HG03135 (cell line): ENCODE data around the gene DUSP28.
"Not testable (repeated sequence)": the region's sequence is repeated elsewhere in the genome, so short reads cannot be mapped to it uniquely, and the experiment has no call there.

Experiments
- ATAC-seq: cut with Tn5 transposase; IDR thresholded peaks from one replicate; pipeline ENCODE4 v1.9.1; 2021; ENCODE audit warnings: mild to moderate bottlenecking, moderate library complexity; ENCODE audit not compliant: unreplicated experiment

Gene DUSP28

DNA sequence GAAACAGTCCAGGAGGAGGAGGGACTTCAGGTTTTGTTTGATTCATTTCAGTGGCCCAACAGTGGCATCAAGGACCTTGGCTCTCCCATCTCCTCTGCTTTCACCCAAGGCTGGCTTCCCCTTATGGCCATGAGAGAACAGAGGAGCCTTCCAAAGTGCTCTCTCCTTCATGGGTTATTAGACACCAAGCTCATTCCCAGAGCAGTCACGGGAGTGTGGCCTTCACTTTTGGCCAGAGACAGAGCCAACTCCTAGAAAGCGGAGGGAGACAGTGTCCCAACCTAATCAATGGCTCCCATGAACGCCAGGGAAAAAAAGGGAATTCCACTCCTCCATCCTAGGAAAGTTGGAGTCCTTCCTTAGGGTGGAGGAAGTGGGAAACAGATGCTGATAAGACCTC, 871 bp upstream of the DUSP28 start:
- no peak for ATAC-seq

DNA sequence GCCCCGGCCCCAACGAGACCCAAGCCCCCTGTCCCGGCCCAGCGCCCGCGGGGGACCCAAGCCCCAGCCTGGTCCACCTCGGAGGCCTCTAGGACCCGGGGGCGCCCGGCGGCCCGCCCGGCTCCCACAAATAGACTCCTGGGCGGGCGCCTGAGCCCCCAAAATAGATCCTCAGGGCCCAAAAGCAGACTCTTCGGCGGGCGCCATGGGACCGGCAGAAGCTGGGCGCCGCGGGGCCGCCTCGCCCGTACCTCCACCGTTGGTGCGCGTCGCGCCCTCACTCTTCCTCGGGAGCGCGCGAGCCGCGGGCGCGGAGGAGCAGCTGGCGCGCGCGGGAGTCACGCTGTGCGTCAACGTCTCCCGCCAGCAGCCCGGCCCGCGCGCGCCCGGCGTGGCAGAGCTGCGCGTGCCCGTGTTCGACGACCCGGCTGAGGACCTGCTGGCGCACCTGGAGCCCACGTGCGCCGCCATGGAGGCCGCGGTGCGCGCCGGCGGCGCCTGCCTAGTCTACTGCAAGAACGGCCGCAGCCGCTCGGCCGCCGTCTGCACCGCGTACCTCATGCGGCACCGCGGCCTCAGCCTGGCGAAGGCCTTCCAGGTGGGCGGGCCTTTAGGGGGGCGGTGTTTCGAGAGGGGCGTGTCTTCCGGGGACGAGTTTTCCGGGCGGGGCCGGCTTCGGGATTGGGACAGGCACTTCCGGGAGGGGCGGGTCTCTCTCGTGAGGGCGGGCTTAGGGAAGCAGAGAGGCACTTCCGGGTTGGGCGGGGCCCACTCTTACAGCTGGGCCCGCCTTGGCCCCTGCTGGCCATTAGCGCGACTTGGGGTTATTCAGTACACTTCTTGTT, 545 bp downstream of the DUSP28 start:
- peak; percentile 55 for ATAC-seq

DNA sequence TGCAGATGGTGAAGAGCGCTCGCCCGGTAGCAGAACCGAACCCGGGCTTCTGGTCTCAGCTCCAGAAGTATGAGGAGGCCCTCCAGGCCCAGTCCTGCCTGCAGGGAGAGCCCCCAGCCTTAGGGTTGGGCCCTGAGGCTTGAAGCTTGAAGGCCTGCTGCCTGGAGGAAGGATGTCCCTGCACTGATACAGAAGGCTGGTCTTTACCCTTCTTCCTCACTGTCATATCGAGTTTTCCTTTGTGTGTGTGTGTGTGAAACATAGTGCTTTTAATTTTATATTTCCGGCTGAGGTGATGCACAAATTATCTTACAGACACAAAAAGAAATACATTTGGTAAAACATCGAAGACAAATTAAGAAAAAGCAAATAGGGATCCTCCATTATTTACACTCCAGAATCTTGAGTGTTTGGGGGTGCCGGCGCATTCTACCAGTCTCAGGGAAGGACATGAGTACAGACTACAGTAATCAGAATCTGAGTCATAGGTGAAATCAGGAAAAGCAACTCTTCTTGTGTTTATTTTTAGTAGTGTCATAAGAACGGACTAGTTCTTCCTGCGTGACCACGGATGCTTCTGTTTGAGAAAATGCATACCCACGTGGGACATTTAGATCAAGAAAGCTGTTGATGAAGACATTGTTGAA, 1.3 kb downstream of the DUSP28 start:
- no peak for ATAC-seq

DNA sequence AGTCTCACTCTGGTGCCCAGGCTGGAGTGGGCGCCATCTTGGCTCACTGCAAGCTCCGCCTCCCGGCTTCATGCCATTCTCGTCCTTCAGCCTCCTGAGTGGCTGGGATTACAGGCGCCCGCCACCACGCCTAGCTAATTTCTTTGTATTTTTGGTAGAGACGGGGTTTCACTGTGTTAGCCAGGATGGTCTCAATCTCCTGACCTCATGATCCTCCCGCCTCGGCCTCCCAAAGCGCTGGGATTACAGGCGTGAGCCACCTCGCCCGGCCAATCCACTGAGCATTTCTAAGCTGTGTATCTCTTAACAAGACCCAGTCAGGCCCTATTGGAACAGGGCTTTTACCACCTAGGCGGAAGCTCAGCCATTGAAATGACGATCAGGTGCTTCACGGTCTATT, 3.1 kb downstream of the DUSP28 start:
- ATAC-seq: not testable (repeated sequence)

DNA sequence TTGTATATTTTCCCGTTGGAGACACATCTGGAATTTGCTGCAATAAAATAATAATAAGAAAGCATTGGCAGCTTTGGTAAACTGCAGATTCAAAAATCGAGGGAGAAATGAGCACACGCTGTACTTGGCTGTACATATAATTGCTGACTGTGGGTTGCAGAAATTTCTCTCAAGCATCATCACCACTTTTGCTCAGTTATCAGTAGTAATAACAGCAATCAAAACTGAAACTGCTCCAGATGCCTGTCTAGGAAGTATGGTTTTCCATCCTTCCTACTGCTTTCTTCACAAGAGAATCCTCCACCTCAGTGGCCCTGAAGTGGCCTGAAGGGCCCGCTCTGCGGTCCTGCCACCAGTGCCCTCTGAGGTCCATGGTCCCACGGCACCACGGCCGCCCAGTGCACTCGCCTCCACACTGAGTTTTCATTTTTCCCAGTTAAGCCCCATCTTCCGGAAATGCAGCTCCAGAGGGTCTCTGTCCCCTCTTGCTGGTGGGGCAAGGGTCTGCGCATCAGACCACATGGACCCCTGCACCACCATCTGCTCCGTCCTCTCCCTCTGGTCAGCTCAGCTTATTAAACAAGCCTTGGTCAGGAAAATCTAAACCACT, 3.9 kb downstream of the DUSP28 start:
- ATAC-seq: no peak

DNA sequence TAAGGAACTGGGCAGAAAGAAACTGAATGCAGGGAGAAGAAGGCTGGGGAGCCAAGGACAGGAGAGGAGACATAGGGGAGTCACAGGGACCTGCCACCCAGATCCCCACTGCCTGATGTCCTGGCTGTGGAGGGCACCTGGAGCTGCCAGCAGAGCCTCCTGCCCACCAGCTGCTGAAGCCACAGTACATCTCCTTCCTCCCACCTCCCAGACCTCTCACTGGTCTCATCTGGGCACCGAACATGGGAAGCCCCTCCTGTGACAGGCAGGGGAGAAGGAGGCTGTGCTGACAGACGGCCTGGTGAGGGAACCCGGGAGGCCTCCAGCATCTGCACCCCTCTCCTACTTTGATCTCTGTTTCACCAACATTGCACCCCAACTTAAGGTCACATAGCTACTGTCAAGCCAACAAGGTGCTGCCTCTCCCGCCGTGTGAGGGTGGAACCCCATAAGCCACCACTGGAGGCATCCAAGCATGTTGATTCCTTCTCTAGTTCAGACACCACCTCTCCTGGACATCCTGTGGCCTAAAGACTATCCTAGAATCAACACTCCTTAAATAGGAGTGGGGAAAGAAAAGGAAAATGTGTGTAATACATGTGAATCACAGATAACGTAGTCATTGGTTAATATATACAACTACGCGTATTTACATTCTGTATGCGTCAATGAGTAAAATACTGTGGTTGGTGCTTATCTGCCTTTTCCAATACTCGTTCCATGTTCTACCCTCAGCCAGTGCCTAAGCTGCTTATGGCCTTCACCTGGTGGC, 4.6 kb downstream of the DUSP28 start:
- ATAC-seq: no peak

DNA sequence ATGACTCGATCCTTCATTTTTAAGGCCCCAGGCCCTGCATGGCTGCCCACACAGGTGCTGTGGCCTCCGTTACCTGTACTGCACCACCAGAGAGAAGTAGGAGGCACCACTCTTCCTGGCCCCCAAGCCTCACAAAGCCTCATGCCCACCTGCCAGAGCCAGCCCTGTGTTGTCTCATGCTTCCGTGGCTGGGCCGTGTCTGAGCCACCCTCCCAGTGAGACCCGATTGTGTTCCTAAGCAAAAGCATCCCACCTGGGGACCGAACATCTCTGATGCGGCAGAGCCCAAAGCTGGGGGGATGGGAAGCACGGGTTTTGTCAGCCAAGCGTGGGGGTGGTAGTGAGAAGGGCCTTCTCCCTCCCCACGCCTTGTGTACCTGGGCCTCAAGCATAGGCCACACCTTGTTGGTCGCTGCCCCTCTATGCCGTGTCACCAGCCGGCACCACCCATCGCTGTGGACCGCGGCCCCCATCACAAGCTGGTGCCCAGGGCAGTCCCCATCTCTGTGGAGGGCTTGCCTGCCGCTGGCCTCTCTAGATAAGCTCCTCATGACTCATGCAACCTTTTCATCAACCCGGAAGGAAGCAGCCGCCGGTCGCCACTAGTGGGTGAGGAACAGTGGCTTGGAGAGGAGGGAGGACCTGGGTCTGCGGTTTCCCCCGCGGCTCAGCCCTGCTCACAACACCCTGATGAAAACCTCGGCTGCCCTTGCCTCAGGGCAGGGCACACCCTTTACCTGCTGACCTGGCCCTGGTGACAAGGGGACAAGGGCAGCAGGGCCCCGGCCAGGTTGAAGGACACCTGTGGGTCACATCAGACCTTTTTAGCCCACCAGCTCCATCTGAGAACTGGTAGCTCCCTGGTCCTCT, 5.4 kb downstream of the DUSP28 start:
- ATAC-seq: peak; percentile 24

DNA sequence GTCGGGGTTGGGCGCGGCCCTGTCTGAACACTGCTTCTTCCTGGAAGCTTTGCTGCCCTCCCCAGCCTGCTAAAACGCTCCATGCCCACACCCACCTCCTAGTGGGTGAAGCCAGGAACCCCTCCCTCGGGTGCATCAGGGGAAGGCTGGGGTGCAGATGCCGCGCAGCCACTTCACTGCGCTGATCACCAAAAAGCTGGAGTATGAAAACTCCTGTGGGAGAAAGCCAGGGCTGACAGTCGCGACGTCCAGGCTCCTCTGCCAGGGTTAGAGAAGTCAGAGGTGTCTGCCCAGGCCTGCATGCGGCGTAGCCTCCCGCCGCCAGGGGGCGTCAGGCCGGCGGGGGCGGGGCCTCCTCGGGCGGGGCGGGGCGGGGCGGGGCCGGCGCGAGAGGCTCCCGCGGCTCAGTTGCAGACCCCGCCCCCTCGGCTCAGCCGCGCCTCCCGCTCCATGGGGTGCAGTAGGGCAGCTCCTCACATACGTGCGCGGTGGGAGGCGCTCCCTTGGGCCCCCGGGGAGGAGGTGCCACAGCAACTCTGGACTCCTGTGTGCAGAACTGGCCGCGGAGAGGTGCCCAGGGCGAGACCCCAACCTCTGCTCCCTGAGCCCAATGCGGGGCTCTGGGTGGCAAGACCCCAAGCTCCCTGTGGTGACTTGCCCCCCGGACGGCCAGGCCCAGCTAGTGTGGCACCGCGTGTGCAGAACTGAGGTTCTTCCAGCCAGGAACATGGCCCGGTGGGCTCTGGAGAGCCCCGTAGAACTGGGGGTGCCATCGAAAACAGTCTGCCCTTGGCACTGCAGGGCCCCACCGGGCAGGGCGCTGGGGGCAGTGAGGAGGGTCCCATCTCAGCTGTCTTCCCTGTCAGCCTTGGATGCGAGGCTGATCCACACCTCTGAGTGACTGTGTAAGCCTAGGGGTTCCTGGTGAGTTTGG, 6.3 kb downstream of the DUSP28 start:
- ATAC-seq: peak; percentile 46

DNA sequence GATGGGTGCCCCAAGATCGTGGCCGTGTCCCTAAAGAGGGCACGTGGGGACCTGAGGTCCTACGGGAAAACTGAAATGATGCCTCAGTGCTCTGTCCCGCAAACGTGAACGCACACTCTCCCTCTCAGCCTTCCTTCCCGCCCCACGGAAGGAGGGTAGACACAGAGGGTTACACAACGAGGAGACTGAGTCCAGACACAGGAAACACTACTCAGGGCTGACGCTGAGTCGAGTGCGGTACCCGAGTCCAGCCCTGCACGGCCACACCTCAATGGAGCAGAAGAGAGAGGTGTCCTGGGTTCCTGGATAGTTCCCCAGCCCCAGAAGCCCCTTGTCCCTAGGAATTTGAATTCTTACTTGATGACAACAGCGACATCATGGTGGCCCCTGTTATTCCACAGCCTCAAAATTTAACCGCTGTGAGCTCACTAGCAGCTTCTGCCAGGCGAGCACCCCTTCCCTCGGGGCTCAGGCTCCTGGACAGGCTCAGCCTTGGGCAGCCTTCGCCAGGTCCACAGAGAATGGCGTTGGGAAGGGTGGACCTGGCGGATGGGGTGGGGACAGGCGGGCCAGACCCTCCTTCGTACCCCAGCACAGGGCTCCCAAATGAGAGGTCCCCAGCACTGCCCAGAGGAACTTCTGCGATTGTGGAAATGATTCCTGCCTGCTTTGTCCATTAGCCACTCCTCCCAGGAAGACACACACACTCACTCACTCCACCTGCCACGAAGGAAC, 7.1 kb downstream of the DUSP28 start:
- no peak for ATAC-seq

DNA sequence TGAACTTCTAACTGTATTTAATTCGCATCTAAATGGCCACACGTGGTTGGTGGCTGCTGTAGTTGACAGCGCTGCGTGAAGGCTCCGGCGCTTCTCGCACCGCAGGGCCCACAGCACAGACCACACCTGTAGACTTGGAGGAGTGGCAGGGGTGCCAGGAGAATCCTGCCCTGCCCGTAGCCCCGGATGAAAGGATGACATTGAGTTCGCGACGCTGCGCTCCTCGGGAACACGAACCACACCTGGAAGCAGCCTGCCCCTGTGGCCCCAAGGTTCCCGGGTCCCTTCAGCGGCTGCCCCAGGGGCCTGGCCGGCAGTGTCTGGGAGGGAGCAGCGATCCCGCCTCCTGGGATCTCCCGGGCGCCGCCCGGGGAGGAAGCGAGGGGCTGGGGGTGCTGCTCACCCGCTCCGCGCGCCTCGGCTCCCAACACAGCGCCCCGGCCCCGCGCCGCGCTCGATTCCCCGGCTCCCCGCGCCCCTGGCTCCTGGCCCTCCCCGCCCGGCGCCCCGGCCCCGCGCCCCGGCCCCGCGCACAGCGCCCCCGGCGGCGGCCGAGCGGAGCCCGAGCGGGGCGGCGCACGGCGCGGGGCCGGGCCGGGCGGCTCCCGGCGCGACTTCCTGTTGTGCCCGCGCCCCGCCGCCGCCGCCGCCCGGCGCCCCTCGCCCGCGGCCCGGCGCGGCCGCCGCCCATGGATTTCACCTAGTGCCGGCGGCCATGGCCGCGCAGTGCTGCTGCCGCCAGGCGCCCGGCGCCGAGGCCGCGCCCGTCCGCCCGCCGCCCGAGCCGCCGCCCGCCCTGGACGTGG, 7.9 kb downstream of the DUSP28 start, which contains the start of gene RNPEPL1:
TSS of gene RNPEPL1 (plus strand) at position 613 of the 806 bp plus-strand sequence. CDS start at position 716, 103 bp downstream.
- peak; percentile 43 for ATAC-seq

DNA sequence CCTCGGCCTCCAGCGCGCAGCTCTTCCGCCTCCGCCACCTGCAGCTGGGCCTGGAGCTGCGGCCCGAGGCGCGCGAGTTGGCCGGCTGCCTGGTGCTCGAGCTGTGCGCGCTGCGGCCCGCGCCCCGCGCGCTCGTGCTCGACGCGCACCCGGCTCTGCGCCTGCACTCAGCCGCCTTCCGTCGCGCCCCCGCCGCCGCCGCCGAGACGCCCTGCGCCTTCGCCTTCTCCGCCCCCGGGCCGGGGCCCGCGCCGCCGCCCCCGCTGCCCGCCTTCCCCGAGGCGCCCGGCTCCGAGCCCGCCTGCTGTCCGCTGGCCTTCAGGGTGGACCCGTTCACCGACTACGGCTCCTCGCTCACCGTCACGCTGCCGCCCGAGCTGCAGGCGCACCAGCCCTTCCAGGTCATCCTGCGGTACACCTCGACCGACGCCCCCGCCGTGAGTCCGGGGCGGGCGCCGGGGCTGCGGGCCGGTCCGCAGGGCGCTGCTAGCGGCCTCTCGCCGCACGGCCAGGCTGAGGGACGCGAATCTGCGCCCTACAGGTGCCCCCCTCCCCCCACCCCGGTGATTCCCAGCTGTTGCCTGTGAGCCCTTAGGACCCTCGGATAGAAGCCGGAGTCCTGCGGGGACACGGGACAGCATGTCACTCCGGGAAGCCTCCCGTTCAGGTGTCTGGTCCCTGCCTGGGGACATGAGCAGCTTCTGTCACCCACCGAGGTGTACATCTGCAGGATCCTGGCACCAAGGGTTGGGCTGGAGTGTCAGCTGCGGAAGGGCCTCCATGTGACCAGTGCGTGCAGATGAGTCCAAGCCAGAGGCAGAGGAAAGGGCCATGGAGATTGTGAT, 8.7 kb downstream of the DUSP28 start:
- ATAC-seq: peak; percentile 20

DNA sequence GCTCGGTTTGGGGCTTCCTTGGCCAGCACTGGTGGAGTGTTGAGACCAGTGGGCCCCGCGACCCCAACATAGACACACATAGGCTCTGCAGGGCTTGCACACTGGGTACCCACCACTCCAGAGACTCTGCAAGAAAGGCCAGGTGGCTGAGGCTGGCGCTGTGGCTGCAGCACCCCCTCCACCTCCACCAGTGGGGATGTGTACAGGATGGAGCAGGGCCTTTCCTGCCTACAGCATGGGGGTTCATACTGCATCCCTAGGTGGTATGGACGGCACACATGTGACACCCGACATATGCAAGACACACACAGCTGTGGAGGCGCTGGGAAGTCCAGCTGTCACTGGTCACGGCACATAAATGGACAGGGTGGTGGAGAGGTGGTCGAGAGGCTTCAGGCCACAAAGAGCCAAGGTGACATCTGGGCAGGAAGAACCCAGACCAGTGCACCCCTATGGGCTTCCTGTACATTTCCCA, 9.4 kb downstream of the DUSP28 start:
- no peak for ATAC-seq

DNA sequence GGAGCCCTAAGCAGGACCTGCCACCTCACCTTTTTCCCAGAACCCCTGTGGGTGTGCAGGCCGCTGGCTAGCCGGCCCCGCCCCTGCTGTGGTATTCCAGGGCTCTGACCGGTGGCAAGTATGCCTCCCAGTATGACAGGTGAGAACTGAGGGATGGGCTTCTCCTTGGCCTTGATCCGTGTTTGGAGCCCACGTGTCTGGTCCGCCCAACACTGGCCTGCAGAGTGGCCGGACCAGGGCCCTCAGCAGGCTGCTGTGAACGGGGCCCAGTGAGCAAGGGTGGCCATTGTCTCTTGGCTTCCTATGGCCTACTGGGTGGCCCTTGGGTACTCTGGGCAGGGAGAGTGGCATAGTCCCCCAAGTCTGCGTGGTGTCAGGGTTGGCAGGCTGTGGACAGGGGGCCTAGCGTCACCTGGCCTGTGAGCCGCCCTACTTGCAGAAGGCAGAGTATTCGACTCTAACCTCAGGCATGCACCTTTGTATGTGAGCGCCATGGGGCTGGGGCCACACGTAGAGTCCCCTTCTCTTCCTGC, 9.9 kb downstream of the DUSP28 start:
- ATAC-seq: no peak

DNA sequence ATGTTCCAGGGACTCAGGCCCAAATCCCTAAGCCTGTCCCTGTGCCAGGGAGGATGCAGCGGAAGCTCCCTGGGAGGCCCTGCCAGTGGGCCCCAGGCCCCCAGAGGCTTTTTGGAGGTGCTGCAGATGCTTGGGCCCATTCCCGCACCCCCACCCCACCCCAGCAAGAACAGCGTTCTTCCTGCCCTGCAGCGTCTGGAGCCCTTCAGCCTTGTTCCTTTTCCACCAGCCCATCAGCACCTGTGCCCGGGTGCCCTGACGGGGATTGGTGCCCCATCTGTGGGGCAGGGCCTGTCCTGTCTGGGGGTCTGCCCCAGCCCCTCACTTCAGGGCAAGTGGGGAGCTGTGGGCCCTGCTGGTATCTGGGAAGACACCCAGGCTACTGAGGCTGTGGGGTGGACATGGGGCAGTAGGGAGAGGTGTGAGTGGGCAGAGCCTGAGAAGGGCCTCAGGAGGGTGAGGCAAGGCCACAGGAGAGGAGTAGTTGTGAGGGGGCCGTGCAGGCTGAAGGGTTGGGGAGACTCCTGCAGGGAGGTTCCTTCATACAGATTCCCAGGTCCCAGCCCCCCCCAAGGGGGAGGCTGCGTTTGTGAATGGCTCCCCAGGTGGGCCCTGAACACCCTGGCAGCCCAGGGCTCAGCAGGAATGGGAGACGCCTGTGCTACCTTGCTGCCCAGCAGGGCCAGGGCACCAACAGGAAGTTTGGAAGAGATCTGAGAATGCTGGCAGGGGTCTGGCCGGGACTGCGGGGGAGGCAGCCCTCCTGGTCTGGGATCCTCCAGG, 10.6 kb downstream of the DUSP28 start:
- ATAC-seq: no peak

DNA sequence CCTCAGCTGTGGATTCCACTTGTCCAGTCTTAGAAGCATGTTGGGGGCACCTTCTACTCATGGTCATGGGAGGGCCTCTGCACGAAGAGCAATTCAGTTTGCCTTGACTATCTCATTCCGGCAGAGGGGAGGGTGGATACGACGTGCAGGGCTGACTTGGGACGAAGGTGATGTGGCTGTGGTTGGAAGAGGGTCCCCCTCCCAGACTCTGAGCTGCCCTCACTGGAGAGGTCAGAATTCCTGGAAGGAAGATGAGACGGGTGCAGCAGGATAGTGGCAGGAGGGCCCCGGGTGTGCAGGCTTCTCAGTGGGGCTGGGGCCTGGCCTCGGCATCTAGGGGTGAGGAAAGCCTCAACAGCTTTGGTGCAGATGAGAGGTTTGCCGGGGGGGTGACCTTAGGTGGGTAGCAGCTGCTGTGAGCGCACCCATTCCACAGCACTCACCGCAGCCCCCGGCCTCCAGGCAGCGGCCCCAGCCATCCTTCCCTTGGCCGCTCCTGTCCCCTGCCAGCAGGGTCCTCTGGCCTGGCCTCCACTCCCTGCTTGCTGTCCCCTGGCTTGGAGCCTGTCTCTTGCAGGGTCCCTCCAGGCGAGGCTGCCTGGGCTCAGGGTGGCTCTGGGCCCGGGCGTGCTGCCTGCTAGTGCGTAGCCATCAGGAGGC, 11.3 kb downstream of the DUSP28 start:
- no peak for ATAC-seq
